ENCODE data around the gene USP49. TPM values are rescaled to one million over a fixed set of nuclear protein-coding genes. Genes with fewer than 3 reads are reported as not detected.
A peak's percentile ranks its signal among the peaks of the same experiment; 100 is the strongest.

The USP49 gene
- total and polyA plus RNA-seq, 8 donors = 0.50 to 26.3 (median 4.6) TPM

- Histone ChIP-seq H3K27me3 (no peaks in the 10 kb centered on the region), H3K4me3 (peak within 1 kb of the TSS; percentile 66 to 98 (median 80)), H3K9me3 (no peaks in the 10 kb centered on the region), H3K27ac (peak within 1 kb of the TSS; percentile 93 to 97 (median 96)), H3K36me3 (peaks cover 29 to 38% (median 37%) of the 10 kb centered on the region in 4 donors), H3K4me1 (peaks cover 35 to 58% (median 56%) of the 10 kb centered on the region in 4 donors)
- intact Hi-C loops (cut with DNase I; ENCODE audit: low total_unique reads) = loop anchor here (10.0 kb wide), 1 partner anchor 257 kb away; no protein-coding TSS in a partner anchor
- TF ChIP-seq POLR2A (IDR thresholded peaks at IDR 0.05) = peak in 2 of 4 donors; percentile 52 to 73
- peak; percentile 90 to 98 (median 95) for TF ChIP-seq POLR2AphosphoS5 (IDR thresholded peaks at IDR 0.05)
- peak in 6 of 7 experiments; percentile 68 to 99 (median 96) for TF ChIP-seq CTCF (IDR thresholded peaks at IDR 0.05)
- no peak for TF ChIP-seq EP300 (IDR thresholded peaks at IDR 0.05)
- WGBS, 5 donors = 0 to 1% (median 0%) methylated on average over 42 to 55 of the region's 55 CpGs
- peak; percentile 96 to 98 for DNase-seq
Observed at GRCh38 chr6:41787219-41787917, 107.8 kb downstream of the USP49 start, which contains the start of gene TOMM6. TSS of gene TOMM6 (plus strand) at chr6:41787694. CDS start at chr6:41787698, 4 bp downstream.

- intact Hi-C loops (cut with DNase I; ENCODE audit: low total_unique reads) = loop anchor here (10.0 kb wide), 1 partner anchor 258 kb away; no protein-coding TSS in a partner anchor
- TF ChIP-seq POLR2AphosphoS5 (IDR thresholded peaks at IDR 0.05) (peak; percentile 39 to 76 (median 42)), POLR2A (IDR thresholded peaks at IDR 0.05) (no peak), CTCF (IDR thresholded peaks at IDR 0.05) (peak in 5 of 7 experiments; percentile 25 to 96 (median 83)), EP300 (IDR thresholded peaks at IDR 0.05) (no peak)
- H3K27ac ChIP-seq = peak overlapping the region; percentile 93 to 97 (median 96)
- peaks cover 21 to 31% (median 29%) of the 10 kb centered on the region in 4 donors for H3K36me3 ChIP-seq
- no peaks in the 10 kb centered on the region for H3K9me3 ChIP-seq
- WGBS, 5 donors = 0 to 1% (median 0%) methylated on average over 44 to 58 of the region's 58 CpGs
- H3K4me1 ChIP-seq = peaks cover 37 to 64% (median 62%) of the 10 kb centered on the region in 4 donors
- peak overlapping the region; percentile 66 to 98 (median 80) for H3K4me3 ChIP-seq
- DNase-seq = peak; percentile 92 to 96
- H3K27me3 ChIP-seq = no peaks in the 10 kb centered on the region
Observed at GRCh38 chr6:41786451-41787218, 108.5 kb downstream of the USP49 start.

GRCh38 chr6:41785689-41786450, 109.3 kb downstream of the USP49 start:
- Histone ChIP-seq H3K9me3 (no peaks in the 10 kb centered on the region), H3K36me3 (peaks cover 18 to 23% (median 22%) of the 10 kb centered on the region in 4 donors), H3K27ac (peak overlapping the region; percentile 93 to 97 (median 96)), H3K4me3 (peak overlapping the region; percentile 66 to 98 (median 80)), H3K27me3 (no peaks in the 10 kb centered on the region), H3K4me1 (peaks cover 45 to 71% (median 69%) of the 10 kb centered on the region in 4 donors)
- no peak for TF ChIP-seq POLR2A (IDR thresholded peaks at IDR 0.05)
- TF ChIP-seq EP300 (IDR thresholded peaks at IDR 0.05) = no peak
- no peak for TF ChIP-seq CTCF (IDR thresholded peaks at IDR 0.05)
- no peak for TF ChIP-seq POLR2AphosphoS5 (IDR thresholded peaks at IDR 0.05)
- intact Hi-C loops (cut with DNase I; ENCODE audit: low total_unique reads) = loop anchor here (10.0 kb wide), 1 partner anchor 259 kb away; no protein-coding TSS in a partner anchor
- DNase-seq = no peak
- 14 to 24% (median 15%) methylated on average over 13 to 29 of the region's 29 CpGs for WGBS, 5 donors

All from stomach (tissue), 9 donors.